ENCODE measurements around the gene FARS2. TPM values are rescaled to one million over a fixed set of nuclear protein-coding genes. Genes with fewer than 3 reads are reported as not detected.

Gene FARS2
- total and polyA plus RNA-seq, 2 donors (not counting 1 experiment from before 2014, with no cell fraction given): 33.0 to 35.5 TPM

GRCh38 chr6:5782783-5783547 is 521.7 kb downstream of the FARS2 start:
- POLR2A ChIA-PET: interaction anchor here (0.6 kb wide), 1 partner anchor 109 kb away, joined by 3 read pairs; no protein-coding TSS in a partner anchor
- Histone ChIP-seq H2AFZ (ENCODE audit: insufficient read depth, low read depth, low read length, poor library complexity, severe bottlenecking) (no peak overlapping the region), H3K36me3 (replicated peaks in 1 of 2; ENCODE audit: control extremely low read depth in 1 of 2, control insufficient read depth in 1 of 2, extremely low read depth in 1 of 2, insufficient read depth in 2 of 2, low read length in 1 of 2) (no peaks in the 10 kb centered on the region), H3K79me2 (ENCODE audit: control insufficient read depth, insufficient read depth, low read length) (no peaks in the 10 kb centered on the region), H3K9me3 (ENCODE audit: control extremely low read depth in 1 of 3, control insufficient read depth in 2 of 3, insufficient read depth in 1 of 3, low read length in 2 of 3) (no peaks in the 10 kb centered on the region), H3K9ac (ENCODE audit: low read length) (no peak overlapping the region), H3K27ac (ENCODE audit: low read length in 2 of 2) (no peak overlapping the region), H3K4me3 (ENCODE audit: control extremely low read depth in 1 of 5, extremely low read depth in 1 of 5, insufficient read depth in 1 of 5, low read depth in 2 of 5, low read length in 4 of 5) (no peak overlapping the region), H3K27me3 (replicated peaks in 1 of 4; ENCODE audit: control extremely low read depth in 1 of 4, control insufficient read depth in 3 of 4, insufficient read depth in 4 of 4, low read length in 3 of 4) (peaks cover 0 to 8% (median 1%) of the 10 kb centered on the region in 4 experiments), H3K4me1 (ENCODE audit: control insufficient read depth in 2 of 2, insufficient read depth in 2 of 2, low read length in 2 of 2) (peaks cover 7 to 11% of the 10 kb centered on the region in 2 donors), H4K20me1 (ENCODE audit: control insufficient read depth, insufficient read depth, low read length, poor library complexity, severe bottlenecking) (no peaks in the 10 kb centered on the region), H3K4me2 (replicated peaks; ENCODE audit: low read depth, low read length, poor library complexity, severe bottlenecking) (no peak overlapping the region)
- H3K27me3 Mint-ChIP-seq: peaks cover 11% of the 10 kb centered on the region
- no peaks in the 10 kb centered on the region for H3K9me3 Mint-ChIP-seq (ENCODE audit: insufficient read depth)
- peaks cover 31% of the 10 kb centered on the region for H3K4me1 Mint-ChIP-seq
- TF ChIP-seq, protein P1, sequence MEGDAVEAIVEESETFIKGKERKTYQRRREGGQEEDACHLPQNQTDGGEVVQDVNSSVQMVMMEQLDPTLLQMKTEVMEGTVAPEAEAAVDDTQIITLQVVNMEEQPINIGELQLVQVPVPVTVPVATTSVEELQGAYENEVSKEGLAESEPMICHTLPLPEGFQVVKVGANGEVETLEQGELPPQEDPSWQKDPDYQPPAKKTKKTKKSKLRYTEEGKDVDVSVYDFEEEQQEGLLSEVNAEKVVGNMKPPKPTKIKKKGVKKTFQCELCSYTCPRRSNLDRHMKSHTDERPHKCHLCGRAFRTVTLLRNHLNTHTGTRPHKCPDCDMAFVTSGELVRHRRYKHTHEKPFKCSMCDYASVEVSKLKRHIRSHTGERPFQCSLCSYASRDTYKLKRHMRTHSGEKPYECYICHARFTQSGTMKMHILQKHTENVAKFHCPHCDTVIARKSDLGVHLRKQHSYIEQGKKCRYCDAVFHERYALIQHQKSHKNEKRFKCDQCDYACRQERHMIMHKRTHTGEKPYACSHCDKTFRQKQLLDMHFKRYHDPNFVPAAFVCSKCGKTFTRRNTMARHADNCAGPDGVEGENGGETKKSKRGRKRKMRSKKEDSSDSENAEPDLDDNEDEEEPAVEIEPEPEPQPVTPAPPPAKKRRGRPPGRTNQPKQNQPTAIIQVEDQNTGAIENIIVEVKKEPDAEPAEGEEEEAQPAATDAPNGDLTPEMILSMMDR (IDR thresholded peaks at IDR 0.05): no peak
- no peak for TF ChIP-seq EZH2 (IDR thresholded peaks at IDR 0.05; ENCODE audit: borderline replicate concordance, insufficient read depth, low read depth, low read length, poor library complexity, severe bottlenecking)
- no peak for DNase-seq
- CTCF ChIA-PET: no interaction called here
- WGBS (ENCODE audit: insufficient coverage): 71% methylated on average over 26 of the region's 26 CpGs
- no peak overlapping the region for H3K4me3 Mint-ChIP-seq
- ATAC-seq (ENCODE audit: low read depth): no peak
- intact Hi-C loops (cut with micrococcal nuclease): no loop called here
- H3K27ac Mint-ChIP-seq: no peak overlapping the region

DNA sequence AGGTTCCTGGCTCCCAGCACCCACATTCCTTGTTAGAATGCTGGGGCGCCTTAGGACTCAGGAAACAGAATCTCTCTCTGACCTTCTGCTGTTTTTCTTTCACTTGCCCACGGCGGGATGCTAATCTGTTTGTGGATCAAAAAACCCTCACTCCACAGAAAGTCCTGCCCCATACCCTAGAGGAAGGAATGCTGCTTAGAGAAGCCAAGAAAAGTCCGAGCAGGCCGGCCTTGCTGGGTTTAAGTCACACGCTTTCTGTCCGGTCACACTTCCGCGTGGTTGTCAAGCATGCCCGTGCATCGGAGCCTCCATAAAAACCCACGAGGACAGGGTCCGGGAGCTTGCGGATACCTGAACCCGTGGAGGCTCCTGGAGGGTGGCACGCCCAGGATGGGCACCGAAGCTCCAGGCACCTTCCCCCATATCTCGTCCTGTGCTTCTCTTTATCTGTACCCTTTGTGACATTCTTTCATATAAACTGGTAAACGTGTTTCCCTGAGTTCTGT is 522.3 kb downstream of the FARS2 start:
- intact Hi-C loops (cut with micrococcal nuclease): no loop called here

More for the DNA sequence above, 522.3 kb downstream of the FARS2 start:
- ChIA-PET POLR2A (no interaction called here), CTCF (interaction anchor here (0.6 kb wide), 1 partner anchor 21 kb away, joined by 3 read pairs; no protein-coding TSS in a partner anchor)
- Histone ChIP-seq H2AFZ (ENCODE audit: insufficient read depth, low read depth, low read length, poor library complexity, severe bottlenecking) (no peak overlapping the region), H3K27ac (ENCODE audit: low read length in 2 of 2) (no peak overlapping the region), H4K20me1 (ENCODE audit: control insufficient read depth, insufficient read depth, low read length, poor library complexity, severe bottlenecking) (no peaks in the 10 kb centered on the region), H3K9me3 (ENCODE audit: control extremely low read depth in 1 of 3, control insufficient read depth in 2 of 3, insufficient read depth in 1 of 3, low read length in 2 of 3) (no peaks in the 10 kb centered on the region), H3K79me2 (ENCODE audit: control insufficient read depth, insufficient read depth, low read length) (no peaks in the 10 kb centered on the region), H3K4me1 (ENCODE audit: control insufficient read depth in 2 of 2, insufficient read depth in 2 of 2, low read length in 2 of 2) (peaks cover under 1 to 4% of the 10 kb centered on the region in 2 donors), H3K27me3 (replicated peaks in 1 of 4; ENCODE audit: control extremely low read depth in 1 of 4, control insufficient read depth in 3 of 4, insufficient read depth in 4 of 4, low read length in 3 of 4) (peaks cover 0 to 8% (median 1%) of the 10 kb centered on the region in 4 experiments), H3K36me3 (replicated peaks in 1 of 2; ENCODE audit: control extremely low read depth in 1 of 2, control insufficient read depth in 1 of 2, extremely low read depth in 1 of 2, insufficient read depth in 2 of 2, low read length in 1 of 2) (no peaks in the 10 kb centered on the region), H3K4me2 (replicated peaks; ENCODE audit: low read depth, low read length, poor library complexity, severe bottlenecking) (no peak overlapping the region), H3K9ac (ENCODE audit: low read length) (no peak overlapping the region), H3K4me3 (ENCODE audit: control extremely low read depth in 1 of 5, extremely low read depth in 1 of 5, insufficient read depth in 1 of 5, low read depth in 2 of 5, low read length in 4 of 5) (no peak overlapping the region)
- no peak for DNase-seq
- ATAC-seq (ENCODE audit: low read depth): no peak
- Mint-ChIP-seq H3K9me3 (ENCODE audit: insufficient read depth) (no peaks in the 10 kb centered on the region), H3K27ac (no peak overlapping the region), H3K4me3 (no peak overlapping the region), H3K4me1 (peaks cover 25% of the 10 kb centered on the region), H3K27me3 (peaks cover 11% of the 10 kb centered on the region)
- 92% methylated on average over 15 of the region's 19 CpGs for WGBS (ENCODE audit: insufficient coverage)
- TF ChIP-seq, protein P1 (IDR thresholded peaks at IDR 0.05): no peak
- no peak for TF ChIP-seq EZH2 (IDR thresholded peaks at IDR 0.05; ENCODE audit: borderline replicate concordance, insufficient read depth, low read depth, low read length, poor library complexity, severe bottlenecking)
